Activated CD8-positive, alpha-beta memory T cell treated with anti-CD3 and anti-CD28 coated beads for 24 hours (primary cell): Measurements from ENCODE around the gene TMEM238L.
A peak's percentile ranks its signal among the peaks of the same experiment; 100 is the strongest.

Experiments used
- DNase-seq: peaks from one replicate; pipeline ENCODE4 v3.0.0-alpha.2; 2020

TMEM238L gene

DNA sequence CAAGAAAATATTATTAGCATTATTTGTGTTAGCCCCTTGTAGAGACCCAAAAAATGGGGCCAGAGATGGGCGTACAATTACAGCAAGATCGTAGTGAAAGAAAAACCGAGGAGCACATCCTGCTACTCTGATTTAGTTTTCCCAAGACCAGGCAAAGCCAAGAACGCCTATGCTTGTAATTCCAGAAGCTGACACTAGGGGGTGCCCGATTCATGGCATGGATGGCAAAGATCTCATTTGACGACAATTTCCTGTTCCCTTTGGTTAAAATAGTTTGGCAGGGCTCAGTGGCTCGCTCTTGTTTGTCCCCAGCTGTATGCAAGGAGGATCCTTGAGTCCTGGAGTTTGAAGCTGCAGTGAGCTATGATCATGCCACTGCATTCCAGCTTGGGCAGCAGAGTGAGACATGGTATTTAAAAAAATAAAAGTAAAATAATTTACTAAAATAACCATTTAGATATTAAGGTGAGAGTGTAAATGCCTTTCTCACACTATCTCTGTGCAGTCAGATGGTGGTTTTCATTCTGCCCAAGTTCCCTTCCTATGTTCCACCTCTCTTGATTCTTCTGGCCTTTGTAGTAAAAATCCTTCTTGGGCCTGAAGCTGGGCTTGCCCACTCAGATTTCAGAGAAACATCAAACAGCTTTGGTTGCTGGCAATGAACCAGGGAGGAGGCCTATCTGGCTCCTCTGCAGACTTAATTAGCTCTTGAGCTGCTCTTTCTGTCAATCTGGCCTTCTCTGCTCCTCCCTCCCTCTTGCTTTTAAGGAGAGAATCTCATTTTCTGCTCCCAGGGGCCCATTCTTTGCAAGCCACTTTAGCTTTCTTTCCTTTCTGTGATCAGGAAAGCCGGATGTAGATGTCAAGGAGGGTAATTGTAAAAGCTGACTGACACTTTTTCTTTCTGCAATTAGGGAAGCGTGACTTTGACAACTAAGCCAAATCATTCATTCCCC, 31.2 kb downstream of the TMEM238L start:
- DNase-seq, result peak; percentile 69

DNA sequence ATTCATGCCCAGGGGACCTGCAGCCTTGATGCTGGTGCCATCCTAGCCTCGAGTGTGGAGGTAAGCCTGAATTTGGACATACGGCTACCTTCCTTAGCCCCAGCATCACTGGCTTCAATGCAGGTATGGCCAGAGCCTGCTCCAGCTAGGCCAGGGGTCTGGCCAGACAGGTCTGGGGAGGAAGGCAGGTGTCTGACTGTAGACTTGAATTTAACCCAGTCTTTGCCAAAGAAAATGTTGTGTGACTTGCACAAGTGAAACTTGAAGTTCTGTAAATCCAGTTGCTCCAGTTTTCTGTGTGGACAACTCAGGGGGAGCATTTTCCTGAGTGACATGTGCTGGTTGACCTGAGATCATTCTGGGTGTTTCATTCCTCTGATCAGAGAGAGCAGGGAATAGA, 32.8 kb downstream of the TMEM238L start:
- DNase-seq, result no peak

DNA sequence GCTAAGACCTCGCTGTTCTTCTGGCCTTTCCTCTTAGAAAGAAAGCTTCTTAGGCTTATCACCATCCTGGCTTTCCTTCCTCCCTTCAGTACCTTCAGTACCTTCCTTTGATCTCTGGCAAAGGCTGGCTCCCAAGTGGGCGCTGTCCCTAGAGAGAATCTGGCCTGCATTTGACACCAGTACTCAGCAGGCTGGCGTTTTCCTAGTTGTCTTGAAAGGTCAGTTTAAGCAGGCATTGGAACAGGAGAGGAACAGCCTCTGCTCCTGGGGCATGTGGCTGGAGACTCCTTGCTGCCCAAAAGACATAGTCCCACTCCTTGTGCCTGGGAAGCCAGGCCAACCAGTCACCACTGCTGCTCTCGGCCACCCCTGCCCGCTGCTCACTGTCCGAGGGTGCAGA, 34.1 kb downstream of the TMEM238L start:
- no peak for DNase-seq

DNA sequence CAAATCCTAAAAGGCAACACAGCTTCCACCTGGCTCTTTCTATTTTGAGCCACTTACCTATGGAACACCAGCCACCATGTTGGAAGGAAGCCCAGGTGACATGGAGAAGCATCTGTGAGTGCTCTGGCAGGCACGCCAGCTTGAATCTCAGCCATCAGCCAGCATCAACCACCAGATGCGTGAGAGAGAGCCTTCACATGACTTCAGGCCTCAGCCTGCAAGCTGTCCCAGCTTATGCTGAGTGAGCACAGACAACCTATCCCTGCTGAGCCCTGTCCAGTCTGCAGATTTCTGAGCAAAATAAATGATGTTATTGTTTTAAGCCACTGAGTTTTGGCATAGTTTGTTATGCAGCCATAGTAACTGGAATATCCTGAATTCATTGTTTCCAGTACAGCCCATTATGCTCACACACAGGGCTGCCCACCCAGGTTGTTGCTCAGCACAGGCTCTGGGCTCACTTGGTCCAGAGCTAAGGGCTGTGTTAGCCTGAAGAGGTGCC, 35.1 kb downstream of the TMEM238L start:
- DNase-seq, result no peak

DNA sequence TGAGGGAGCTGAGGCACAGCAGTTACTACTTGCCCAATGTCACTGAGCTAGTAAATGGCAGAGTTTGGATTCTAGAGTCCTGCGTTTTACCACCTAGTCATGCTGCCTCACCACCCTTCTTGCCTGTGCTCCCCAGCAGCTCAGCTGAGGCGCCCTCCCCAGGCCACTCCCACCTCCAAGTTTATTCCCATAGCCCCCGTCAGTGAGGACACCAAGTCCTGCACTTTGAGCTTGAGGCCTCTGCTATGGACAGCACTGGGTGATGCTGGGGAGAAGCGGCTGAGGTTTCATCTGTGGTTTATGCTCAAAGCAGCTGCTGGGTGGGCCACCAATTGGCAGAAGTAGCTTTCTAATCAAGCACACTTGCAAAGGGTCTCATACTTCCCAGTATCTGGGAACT, 36.7 kb downstream of the TMEM238L start:
- DNase-seq, result no peak

DNA sequence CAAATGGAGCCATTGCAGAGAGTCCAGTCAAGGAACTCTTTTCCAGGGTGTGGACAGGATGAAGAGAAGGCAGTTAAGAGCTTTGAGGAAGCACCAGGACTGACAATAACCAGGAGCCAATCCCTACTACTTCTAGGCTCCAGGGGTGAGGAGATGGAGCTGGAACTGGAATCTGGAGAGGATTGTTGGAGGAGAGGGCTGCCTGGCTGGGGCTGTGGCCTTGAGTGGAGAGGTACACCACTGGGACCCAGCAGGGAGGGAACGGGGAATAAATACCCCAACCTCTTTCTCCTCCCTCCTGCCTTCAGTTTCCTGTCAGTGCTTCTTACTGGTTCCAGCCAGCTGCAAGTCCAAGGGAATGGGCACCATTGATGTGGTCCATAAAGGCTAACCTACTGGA, 41.9 kb downstream of the TMEM238L start:
- DNase-seq, result no peak

- DNase-seq, result no peak
Observed at GRCh38 chr17:10761281-10761680, 42.6 kb downstream of the TMEM238L start.

DNA sequence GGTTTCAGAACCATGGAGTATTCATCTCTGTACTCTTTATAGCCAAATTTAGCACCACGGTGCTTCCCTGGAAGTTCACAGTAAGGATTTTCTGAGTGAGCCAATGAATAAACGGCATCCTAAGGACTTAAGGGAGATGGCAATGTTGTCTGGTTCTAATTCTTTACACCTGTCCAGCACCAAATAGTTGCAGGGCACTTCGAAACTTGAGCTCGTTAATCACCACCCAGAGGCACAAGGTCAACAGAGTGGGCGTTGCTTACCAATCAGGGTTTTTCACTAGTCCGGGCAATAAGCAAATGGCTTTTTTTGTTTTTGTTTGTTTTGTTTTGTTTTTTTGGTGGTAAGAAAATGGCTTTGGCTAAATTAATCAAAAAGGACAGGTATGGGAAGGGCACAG, 45.8 kb downstream of the TMEM238L start:
- DNase-seq, result no peak

GRCh38 chr17:10757647-10758046, 46.3 kb downstream of the TMEM238L start:
- no peak for DNase-seq

DNA sequence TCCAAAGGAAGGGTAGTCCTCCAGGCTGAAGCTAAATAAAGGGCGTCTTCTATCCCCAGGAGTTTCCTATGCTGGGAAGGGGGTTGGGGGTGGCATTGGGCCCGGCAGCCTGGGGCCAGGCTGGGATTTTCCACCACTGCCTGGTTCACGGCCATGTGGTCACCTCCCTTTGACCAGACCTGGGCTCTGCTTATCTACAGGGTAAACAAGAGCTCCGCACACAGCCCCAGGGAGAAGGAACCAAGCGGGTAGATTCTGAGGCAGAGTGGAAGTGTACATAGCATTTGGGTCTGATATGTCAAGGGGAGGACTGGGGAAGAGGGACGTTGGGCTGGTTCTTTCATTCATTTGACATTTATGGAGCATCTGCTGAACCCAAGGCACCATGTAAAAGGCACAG, 46.8 kb downstream of the TMEM238L start:
- no peak for DNase-seq

DNA sequence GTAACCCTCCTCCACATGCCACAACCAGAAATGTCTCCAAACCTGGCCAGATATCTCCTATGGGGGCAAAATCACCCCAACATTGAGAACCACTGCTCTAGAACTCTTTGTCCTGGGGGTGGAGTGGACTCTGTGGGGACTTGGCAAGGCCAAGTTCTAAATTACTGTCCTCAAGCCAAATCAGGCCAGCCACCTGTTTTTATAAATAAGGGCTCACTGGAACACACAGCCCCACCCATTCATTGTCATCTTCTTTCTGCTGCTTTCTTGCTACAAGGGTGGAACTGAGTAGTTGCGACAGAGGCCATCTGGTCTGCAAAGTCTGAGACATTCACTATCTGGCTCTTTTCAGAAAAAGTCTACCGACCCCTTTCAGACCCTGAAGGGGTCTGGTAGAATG, 47.3 kb downstream of the TMEM238L start:
- DNase-seq, result no peak

- DNase-seq, result no peak
Observed at GRCh38 chr17:10756185-10756584, 47.7 kb downstream of the TMEM238L start.

- no peak for DNase-seq
Observed at GRCh38 chr17:10755592-10756127, 48.2 kb downstream of the TMEM238L start.

DNA sequence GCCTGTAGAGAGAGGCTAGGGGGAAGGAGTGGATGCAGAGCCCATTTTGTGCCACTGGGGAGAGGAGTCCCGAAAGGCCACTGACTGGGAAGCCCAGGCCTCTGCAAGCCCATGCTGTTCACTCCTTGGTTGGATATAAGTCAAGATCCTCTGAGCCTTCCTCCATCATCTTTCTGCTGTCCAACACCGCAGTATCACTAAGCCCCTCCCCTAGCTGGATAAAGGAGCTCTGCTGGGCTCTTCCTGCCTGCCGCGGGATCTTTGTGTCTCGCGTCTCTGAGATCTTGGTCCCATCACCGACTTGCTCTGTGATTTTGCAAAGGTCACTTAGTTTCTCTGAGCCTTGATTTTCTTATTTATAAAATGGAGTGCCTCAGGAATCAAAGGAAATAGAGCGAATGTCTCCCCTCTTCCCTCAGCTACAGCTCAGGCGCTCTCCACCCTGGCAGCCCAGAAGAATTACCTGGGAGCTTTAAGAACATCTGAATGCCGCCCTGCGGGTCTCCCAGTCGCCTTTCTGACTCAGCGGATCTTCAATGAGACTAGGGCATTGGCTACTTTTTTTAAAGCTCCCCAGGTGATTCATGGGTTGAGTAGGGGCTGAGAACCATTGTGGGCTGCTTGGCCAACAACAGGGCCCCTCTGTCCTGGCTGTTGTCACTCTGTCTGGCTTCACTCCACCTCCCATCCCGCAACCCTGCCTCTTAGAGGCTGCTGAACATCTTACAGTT, 48.9 kb downstream of the TMEM238L start:
- DNase-seq, result no peak

DNA sequence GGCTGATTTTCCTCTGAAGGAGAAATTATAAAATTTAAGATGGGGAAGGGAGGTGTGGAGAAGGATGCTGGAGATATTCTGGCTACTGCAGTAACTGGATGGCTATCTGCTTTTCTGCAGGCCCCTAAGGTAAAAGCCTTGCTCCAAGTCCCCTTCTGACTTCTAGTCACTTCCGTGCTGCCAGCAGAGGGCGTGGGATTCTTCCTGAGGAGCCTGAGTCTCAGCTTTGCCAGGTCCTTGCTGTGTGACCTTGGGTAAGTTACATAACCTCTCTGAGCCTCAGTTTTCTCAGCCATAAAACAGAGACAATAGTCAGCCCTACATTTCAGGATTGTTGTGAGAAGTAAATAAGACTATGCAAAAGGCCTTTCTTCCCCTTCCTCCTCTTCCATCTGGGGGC, 49.8 kb downstream of the TMEM238L start:
- DNase-seq, result no peak

DNA sequence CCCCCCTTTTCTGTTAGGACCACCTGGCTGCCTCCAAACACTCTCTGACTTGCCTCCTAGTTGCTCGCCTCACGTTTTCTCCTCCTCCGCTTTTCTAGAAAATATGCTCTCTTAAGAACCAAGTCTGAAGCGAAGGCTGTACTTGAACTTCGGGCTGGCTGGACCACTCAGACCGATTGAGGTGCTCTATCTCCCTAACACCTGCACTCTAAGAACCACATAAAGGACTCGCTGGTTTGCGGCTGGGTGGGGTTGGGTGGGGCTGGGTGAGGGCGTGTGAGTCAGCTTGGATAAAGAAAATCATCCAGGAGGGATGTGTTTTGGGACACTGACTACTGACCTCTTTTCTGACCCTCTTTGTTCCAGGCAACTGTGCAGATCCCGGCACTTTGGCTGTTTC, 51.2 kb downstream of the TMEM238L start:
- no peak for DNase-seq

DNA sequence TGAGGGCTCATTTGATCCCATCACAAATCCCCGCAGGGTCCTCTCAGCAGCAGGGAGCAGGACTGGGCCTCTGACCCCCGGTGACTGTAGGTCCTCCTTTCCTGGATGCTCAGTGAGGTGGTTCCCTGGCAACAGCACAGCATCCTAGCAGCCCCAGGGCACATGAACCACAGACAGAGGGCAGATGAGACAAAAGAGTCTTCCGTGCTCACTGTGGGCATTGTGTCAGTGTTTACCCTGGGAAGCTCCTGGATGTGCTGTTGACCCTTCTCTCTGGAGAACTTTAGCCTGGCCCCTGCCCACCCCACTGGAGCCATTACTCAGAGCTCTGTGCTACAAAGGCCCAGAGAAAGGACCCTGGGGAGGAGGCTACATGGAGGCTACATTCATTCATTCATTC, 52.3 kb downstream of the TMEM238L start:
- no peak for DNase-seq

DNA sequence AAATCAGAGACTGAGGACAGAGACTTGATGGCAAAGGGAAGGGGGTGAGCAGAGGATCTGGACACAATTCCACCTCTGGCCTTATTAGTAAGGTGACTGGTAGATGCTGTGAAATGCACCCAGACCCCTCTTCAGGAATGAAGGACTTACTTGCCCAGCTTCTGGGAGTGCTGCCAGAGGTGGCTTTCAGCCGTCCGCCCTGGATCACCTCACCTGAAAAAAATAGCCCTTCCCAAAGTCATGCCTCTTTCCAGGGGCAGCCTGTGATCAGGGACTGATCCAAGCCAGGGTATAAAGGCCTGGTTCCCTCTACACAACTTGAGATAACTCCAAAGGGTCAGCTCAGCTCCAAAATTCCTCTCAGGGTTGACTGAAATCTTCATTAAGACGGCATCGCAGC, 53.7 kb downstream of the TMEM238L start:
- no peak for DNase-seq

DNA sequence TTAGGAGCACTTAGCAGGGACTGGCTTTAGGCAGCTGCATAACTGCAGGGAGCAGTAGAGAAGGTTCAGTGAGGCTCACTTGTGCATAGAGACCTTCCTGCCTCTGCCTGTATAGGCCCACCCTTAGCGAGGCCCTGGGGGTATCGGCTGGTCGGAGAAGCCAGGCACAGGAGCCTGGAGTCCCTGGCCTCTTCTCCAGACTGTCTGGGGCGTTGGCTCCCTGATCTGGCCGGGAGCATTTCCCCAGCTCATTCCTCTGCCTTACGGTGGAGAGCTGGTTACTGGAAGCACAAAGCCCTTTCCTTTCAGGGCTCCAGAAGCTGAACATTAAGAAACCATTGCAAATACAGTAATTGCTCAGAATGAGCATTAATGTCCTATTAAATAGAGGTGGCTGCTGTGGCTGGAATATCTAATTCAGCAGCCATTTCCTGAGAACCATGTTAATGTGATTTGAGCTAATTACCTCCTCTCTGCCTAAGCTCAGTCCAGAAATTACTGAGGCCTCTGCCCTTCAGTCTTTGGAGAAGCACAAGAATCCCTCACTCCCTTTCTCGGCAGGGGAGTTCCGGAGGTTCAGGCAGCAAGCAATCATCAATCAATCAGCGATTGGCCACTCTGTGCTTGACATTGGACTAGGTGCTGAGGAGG, 55.2 kb downstream of the TMEM238L start:
- no peak for DNase-seq

DNA sequence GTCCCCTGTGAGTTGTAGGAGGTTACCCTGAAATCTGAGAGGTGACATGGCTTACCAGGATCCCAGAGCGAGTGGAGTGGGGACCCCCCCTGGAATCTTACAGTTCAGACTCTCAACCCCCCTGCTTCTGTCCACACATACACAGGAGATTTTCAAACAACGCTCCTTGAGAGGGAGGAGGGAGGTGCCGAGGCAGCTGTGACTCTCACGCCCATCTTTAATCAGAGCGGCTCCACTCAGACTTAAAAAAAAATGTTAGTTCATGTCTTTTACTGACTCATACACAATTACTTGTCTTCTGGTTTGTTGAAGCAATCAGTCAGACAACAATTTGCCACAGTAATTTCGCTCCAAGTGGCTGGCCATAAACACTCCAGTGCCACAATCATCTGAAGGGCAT, 58.7 kb downstream of the TMEM238L start:
- DNase-seq, result no peak
